Mesenteric fat pad (tissue), 1 donor: ENCODE measurements around the gene SLC7A14. TPM values are rescaled to one million over a fixed set of nuclear protein-coding genes. Genes with fewer than 3 reads are reported as not detected.

Experiments
- DNase-seq: peaks from one replicate; pipeline ENCODE4 v3.0.0-alpha.2; 2020; ENCODE audit warnings: low spot score
- total RNA-seq: library from RNA; stranded (reverse); fragmentation: NEBNext Ultra II Directional; extraction: Animal tissue kit (Norgen Biotek cat#: 25700); gene quantifications from one replicate; pipeline ENCODE4 v1.2.1, GENCODE V29; 2021
- donor health status: DM: yes; HTN: yes; CAD: no.

SLC7A14 gene
- total RNA-seq, 1 donor from 2014 or later, result not detected

DNA sequence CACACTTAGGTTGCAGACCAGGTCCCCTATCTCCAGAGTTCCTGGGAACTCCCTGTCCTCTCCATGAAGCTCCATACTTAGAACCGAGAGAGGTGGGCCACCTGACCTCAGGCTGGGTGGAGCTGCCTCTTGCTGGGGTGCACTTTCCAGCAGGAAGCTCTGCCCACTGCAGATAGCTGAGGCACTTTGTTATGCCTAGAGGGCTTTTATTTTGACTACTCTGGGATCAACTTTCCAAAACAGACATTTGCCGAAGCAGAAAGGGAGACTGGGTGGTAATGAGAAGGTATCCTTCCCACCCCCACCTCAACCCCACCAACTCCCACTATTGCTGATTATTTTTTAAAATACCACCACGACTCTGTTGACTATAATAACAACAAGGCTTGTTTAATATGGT is 112.5 kb downstream of the SLC7A14 start:
- no peak for DNase-seq

- DNase-seq, result no peak
Observed at GRCh38 chr3:170471149-170471548, 114.7 kb downstream of the SLC7A14 start.

DNA sequence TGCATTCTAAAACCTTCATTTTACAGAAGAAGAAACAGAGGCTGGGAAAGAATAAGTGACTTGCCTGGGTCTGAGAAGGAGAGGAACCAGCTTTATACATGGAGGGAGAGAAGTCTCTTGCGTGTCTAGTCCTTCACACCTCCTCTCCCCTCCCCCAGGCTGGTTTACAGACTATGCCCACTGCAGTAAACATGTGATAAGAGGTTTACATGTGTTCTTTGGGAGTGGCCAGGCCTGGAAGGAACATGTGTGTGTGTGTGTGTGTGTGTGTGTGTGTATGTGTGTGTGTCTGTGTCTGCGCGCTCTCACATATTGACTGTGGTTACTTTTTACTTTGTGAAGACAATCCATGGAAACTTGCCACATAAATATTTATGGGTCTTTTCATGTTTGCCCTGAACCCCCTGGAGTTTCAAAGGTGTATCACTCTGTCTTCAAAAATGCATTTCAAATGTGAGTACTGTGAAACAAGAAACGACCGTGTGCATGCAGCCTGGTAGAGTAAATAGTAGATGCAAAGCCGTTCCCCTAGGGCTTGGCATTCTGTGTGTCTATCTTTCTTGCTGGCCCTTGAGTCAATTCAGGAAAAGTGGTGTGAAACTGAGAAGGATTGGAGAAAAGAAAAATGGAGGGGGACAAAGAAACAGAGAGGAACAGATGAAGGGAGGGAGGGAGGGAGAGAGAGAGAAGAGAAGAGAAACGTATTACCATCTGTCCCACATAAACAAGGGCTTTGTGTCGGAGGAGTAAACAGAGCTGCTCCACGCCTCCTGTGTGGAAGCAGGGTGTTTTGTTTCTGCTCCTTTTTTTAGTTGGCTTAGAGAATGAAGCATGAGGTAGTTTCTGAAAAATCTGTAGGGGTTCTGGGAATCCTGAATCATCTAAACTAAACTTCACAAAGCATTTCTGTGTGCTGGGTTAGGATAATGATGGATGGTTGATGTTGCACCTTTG is 115.5 kb downstream of the SLC7A14 start:
- no peak for DNase-seq

- no peak for DNase-seq
Observed at GRCh38 chr3:170469151-170470062, 116.5 kb downstream of the SLC7A14 start.

- no peak for DNase-seq
Observed at GRCh38 chr3:170467571-170468147, 118.2 kb downstream of the SLC7A14 start.

GRCh38 chr3:170467007-170467406 is 118.9 kb downstream of the SLC7A14 start:
- no peak for DNase-seq

- DNase-seq, result no peak
Observed at GRCh38 chr3:170465955-170466354, 119.9 kb downstream of the SLC7A14 start.

GRCh38 chr3:170463011-170463410 is 122.9 kb downstream of the SLC7A14 start:
- no peak for DNase-seq

GRCh38 chr3:170458285-170458684 is 127.6 kb downstream of the SLC7A14 start:
- no peak for DNase-seq

- DNase-seq, result no peak
Observed at GRCh38 chr3:170454509-170454908, 131.4 kb downstream of the SLC7A14 start.

GRCh38 chr3:170450039-170450438 is 135.8 kb downstream of the SLC7A14 start:
- no peak for DNase-seq

GRCh38 chr3:170448584-170448983 is 137.3 kb downstream of the SLC7A14 start:
- no peak for DNase-seq

DNA sequence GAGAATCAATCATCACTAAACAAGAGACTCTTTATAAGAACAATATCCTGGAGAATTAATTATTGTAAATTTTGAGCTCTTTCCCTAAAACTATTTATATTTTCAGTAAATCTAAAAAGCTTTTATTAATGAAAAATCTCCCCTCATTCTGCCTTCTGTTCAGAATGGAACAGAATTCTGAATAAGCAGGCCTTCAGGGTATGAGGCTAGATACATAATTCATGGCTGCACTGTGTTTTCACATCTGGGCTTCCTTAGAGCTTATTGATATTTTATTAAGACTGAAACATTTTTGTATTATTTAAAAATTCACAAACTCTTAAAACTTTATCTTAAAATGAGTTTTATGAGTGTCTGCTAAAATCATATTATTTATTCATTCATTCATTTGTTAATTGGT is 142.4 kb downstream of the SLC7A14 start:
- DNase-seq, result no peak

DNA sequence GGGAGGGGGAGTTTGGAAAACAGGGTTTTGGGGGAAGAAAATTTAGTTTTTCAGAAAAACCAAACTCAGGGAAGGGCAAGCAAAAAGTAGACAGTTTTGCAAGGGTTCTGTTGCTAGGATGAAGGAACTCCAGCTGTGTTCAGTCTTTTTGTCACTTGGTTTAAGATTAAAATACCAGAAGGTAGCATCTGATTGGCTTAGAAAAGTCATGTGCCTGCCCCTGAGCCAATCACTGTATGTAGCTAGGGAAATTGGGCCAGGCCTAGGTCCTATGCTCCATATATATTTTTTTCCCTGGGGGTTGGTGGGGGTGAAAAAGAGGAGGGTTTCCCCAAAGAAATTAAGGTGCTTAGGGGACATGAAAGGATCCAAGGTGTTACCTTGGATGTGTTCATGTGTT is 142.9 kb downstream of the SLC7A14 start:
- no peak for DNase-seq

DNA sequence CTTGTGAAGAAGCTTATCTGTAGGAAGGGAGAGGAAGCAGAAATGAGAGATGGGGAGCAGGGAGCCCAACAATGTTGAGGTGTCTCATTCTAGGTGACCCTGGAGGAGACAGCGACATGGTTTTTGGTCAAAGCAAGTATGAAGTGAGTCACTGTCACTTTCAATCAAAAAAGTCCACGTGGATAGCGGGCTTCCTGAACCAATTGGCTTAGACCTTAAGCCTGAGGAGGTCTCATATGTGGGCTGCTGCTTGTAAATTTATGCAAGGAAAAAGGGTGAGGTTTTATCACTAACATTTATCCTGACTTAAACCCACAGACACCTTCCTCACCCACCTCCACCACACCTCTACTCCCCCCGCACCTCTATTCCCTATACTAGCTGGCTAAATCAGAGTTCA is 144.5 kb downstream of the SLC7A14 start:
- no peak for DNase-seq

- no peak for DNase-seq
Observed at GRCh38 chr3:170440344-170440743, 145.5 kb downstream of the SLC7A14 start.

DNA sequence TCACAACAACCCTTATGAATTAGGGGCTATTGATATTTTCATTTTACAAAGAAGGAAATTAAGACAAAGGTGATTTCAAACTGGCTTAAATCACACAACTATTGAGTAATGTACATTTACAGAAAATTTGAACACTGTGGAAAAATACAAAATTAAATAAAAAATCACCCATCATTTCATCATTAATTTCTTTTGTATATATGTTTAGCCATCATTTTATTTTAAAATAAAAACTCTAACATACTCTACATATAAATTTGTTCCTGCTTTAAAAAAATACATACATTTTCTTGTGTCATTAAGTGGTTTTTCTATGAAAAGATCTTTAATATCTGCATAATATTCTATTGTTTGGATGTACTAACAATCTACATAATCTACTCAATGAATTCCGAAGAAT is 147.0 kb downstream of the SLC7A14 start:
- no peak for DNase-seq

- DNase-seq, result no peak
Observed at GRCh38 chr3:170437696-170438407, 148.0 kb downstream of the SLC7A14 start.

- DNase-seq, result no peak
Observed at GRCh38 chr3:170437176-170437575, 148.7 kb downstream of the SLC7A14 start.

DNA sequence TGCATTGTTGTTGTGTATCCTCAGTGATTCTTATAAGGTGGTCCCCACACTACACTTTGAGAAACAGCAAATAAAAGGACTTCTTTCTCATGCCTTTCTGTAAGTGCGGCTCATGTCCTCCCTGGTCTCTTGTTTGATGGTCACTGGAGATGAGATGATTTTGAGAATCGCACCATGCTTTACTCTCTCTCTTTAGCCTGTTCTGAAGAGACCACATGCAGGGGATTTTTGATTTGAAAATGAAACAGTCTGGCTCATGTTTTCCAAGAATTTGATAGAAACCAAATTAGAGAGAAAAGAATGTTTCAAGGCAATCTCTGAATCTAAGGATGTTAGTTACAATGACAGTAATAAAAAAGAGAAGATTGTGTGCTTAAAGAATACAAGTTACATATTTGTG is 149.2 kb downstream of the SLC7A14 start:
- no peak for DNase-seq

DNA sequence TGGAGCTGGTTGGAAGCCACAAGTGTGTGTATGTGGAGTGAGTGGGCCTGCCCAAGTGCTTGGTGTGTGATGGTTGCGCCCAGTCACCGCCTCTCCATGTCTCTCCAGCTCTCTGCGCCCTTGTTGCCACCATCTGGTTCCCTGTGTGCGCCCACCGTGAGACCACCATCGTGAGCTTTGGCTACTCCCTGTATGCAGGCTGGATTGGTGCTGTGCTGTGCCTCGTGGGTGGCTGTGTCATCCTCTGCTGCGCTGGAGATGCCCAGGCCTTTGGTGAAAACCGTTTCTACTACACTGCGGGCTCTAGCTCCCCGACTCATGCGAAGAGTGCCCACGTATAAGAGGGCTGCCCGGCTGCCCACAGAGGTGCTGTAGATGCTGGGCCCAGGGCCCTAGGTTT is 153.5 kb downstream of the SLC7A14 start:
- no peak for DNase-seq
